HepG2 (cell line): ENCODE data around the gene WDR81. TPM values are rescaled to one million over a fixed set of nuclear protein-coding genes. Genes with fewer than 3 reads are reported as not detected.

ENCODE experiments used
- AGO1 ChIP-seq: fragments of 200-400 bp; formaldehyde crosslinking; IDR thresholded peaks from 2 replicates; pipeline ENCODE4 v1.6.1; 2017; ENCODE audit warnings: mild to moderate bottlenecking, low read depth, low read length, moderate library complexity; ENCODE audit not compliant: poor library complexity, severe bottlenecking
- CEBPB ChIP-seq: IDR thresholded peaks from 2 replicates; pipeline ENCODE4 v1.6.1; 2011; ENCODE audit warnings: low read depth, low read length, improper control_type of control experiment, borderline replicate concordance
- FOXK1 ChIP-seq: sonication (generic); formaldehyde crosslinking; IDR thresholded peaks from 2 replicates; pipeline ENCODE4 v1.4.0; 2020; ENCODE audit warnings: low read depth, missing genetic modification reagents, borderline replicate concordance
- HNRNPH1 ChIP-seq: fragments of 200-400 bp; formaldehyde crosslinking; optimal IDR thresholded peaks from 2 replicates; pipeline ENCODE3; 2017; ENCODE audit warnings: mild to moderate bottlenecking, low read depth, low read length
- KMT2A ChIP-seq: sonication (generic); formaldehyde crosslinking; IDR thresholded peaks from 2 replicates; pipeline ENCODE4 v1.4.0; 2020; ENCODE audit warnings: missing genetic modification reagents
- LRRFIP1 ChIP-seq: sonication (generic); formaldehyde crosslinking; conservative IDR thresholded peaks from 2 replicates; pipeline ENCODE4 v1.4.0; 2020; ENCODE audit warnings: missing genetic modification reagents
- MAF1 ChIP-seq: sonication (generic); formaldehyde crosslinking; IDR thresholded peaks from 2 replicates; pipeline ENCODE4 v1.5.0; 2020; ENCODE audit warnings: missing genetic modification reagents, borderline replicate concordance
- SMC3 ChIP-seq: IDR thresholded peaks from 2 replicates; pipeline ENCODE4 v1.6.1; 2011; ENCODE audit warnings: low read length, improper control_type of control experiment
- SNAI1 ChIP-seq: sonication (generic); formaldehyde crosslinking; IDR thresholded peaks from 2 replicates; pipeline ENCODE4 v1.5.0; 2020; ENCODE audit warnings: mild to moderate bottlenecking, missing genetic modification reagents, borderline replicate concordance
- SOX6 ChIP-seq, 2 experiments: fragments of 450-650 bp in 1 of 2; sonication (generic) in 1 of 2; formaldehyde crosslinking in 1 of 2; IDR thresholded peaks; 2 replicates each; pipeline versions ENCODE4 v1.4.0 to v1.6.1; 2017 to 2020; ENCODE audit warnings: antibody characterized with exemption in 1 of 2, mild to moderate bottlenecking in 1 of 2, missing genetic modification reagents in 1 of 2
- ZBTB34 ChIP-seq: sonication (generic); formaldehyde crosslinking; IDR thresholded peaks from 2 replicates; pipeline ENCODE4 v1.8.0; 2022; ENCODE audit warnings: mild to moderate bottlenecking, missing genetic modification reagents
- ZFP41 ChIP-seq: sonication (generic); formaldehyde crosslinking; IDR thresholded peaks from 2 replicates; pipeline ENCODE4 v1.4.0; 2020; ENCODE audit warnings: mild to moderate bottlenecking, missing genetic modification reagents, borderline replicate concordance
- ZGPAT ChIP-seq: IDR thresholded peaks from 2 replicates; pipeline ENCODE4 v1.6.1; 2016; ENCODE audit warnings: mild to moderate bottlenecking
- ZNF292 ChIP-seq: sonication (generic); formaldehyde crosslinking; IDR thresholded peaks from 2 replicates; pipeline ENCODE4 v1.8.1; 2022; ENCODE audit warnings: mild to moderate bottlenecking, low read depth, missing genetic modification reagents, borderline replicate concordance
- ZNF34 ChIP-seq: sonication (generic); formaldehyde crosslinking; IDR thresholded peaks from 2 replicates; pipeline ENCODE4 v1.4.0; 2020; ENCODE audit warnings: mild to moderate bottlenecking, missing genetic modification reagents, borderline replicate concordance
- ZNF414 ChIP-seq: sonication (generic); formaldehyde crosslinking; IDR thresholded peaks from 2 replicates; pipeline ENCODE4 v1.5.0; 2020; ENCODE audit warnings: missing genetic modification reagents
- ZNF607 ChIP-seq: sonication (generic); formaldehyde crosslinking; IDR thresholded peaks from 2 replicates; pipeline ENCODE4 v1.5.1; 2020; ENCODE audit warnings: missing genetic modification reagents, mild to moderate bottlenecking, borderline replicate concordance
- ZNF629 ChIP-seq: sonication (generic); formaldehyde crosslinking; conservative IDR thresholded peaks from 2 replicates; pipeline ENCODE4 v1.5.0; 2020; ENCODE audit warnings: missing genetic modification reagents
- ZNF747 ChIP-seq: sonication (generic); formaldehyde crosslinking; IDR thresholded peaks from 2 replicates; pipeline ENCODE4 v1.8.1; 2023; ENCODE audit warnings: missing genetic modification reagents, mild to moderate bottlenecking, borderline replicate concordance
- ZNF776 ChIP-seq: sonication (generic); formaldehyde crosslinking; IDR thresholded peaks from 2 replicates; pipeline ENCODE4 v1.4.0; 2020; ENCODE audit warnings: mild to moderate bottlenecking, missing genetic modification reagents
- ZNF83 ChIP-seq: sonication (generic); formaldehyde crosslinking; IDR thresholded peaks from 2 replicates; pipeline ENCODE4 v1.4.0; 2020; ENCODE audit warnings: missing genetic modification reagents, mild to moderate bottlenecking, borderline replicate concordance
- polyA plus RNA-seq, 8 experiments: library from polyadenylated mRNA; depleted of rRNA in 3 of 8; stranded (reverse) in 7 of 8; unstranded in 1 of 8; fragments of >200 nt; fragmentation: Illumina TruSeq in 4 of 8; extraction: Trizol in 4 of 8; gene quantifications; 2 replicates each; pipeline versions ENCODE4 v1.2.1 to v1.2.3, GENCODE V29; 2011 to 2016; ENCODE audit warnings: low read depth in 4 of 8, missing spikeins in 1 of 8, mixed read lengths in 1 of 8; ENCODE audit not compliant: insufficient read depth in 1 of 8
- total RNA-seq, 5 experiments: library from RNA; depleted of rRNA; stranded (reverse); fragments of >200 nt; fragmentation: Illumina TruSeq; extraction: Trizol; gene quantifications; 2 replicates each; pipeline ENCODE4 v1.2.3, GENCODE V29; 2016; ENCODE audit warnings: low read depth in 1 of 5

WDR81 gene
- total and polyA plus RNA-seq, 2 of the 13 experiments (the other 11 are each of a cell fraction or from before 2014, with no cell fraction given) = 9.1 to 16.7 TPM

- TF ChIP-seq ZBTB34 (CRISPR knock-in tag) (no peak), ZNF83 (no peak), ZGPAT (peak; percentile 83; the same call in 1 of the 2 replicates), FOXK1 (CRISPR knock-in tag) (no peak; the same call in 1 of the 2 replicates), ZNF747 (CRISPR knock-in tag) (no peak), ZNF776 (CRISPR knock-in tag) (no peak), HNRNPH1 (no peak), SNAI1 (CRISPR knock-in tag) (no peak; the same call in 1 of the 2 replicates), CEBPB (peak; percentile 62; the same call in 1 of the 2 replicates), ZNF607 (CRISPR knock-in tag) (no peak), ZFP41 (CRISPR knock-in tag) (no peak), ZNF34 (CRISPR knock-in tag) (no peak), KMT2A (CRISPR knock-in tag) (peak; percentile 71), MAF1 (CRISPR knock-in tag) (no peak), ZNF629 (CRISPR knock-in tag) (no peak), AGO1 (no peak), SOX6 (IDR thresholded peaks at IDR 0.05) (no peak), SOX6 (CRISPR knock-in tag; IDR thresholded peaks at IDR 0.05) (peak; percentile 44), ZNF414 (CRISPR knock-in tag) (peak; percentile 85; the same call in 1 of the 2 replicates), ZNF292 (CRISPR knock-in tag) (0 out of 2 replicates have a peak, but pooled peaks have one; percentile 54), SMC3 (no peak), LRRFIP1 (no peak)
Measured at GRCh38 chr17:1684378-1685189, 39.9 kb upstream of the WDR81 start, which contains the start of gene PRPF8 (continued).
